Skeletal muscle satellite cell (primary cell): Measurements from ENCODE around the gene ELAPOR2.
A peak's percentile ranks its signal among the peaks of the same experiment; 100 is the strongest.
"Not testable (repeated sequence)": the region's sequence is repeated elsewhere in the genome, so short reads cannot be mapped to it uniquely, and the experiment has no call there.

Source experiments
- H3K27me3 ChIP-seq: 2 replicates; pipeline ENCODE4 v1.7.0; 2013; ENCODE audit warnings: low read length; ENCODE audit not compliant: control insufficient read depth, insufficient read depth
- H3K36me3 ChIP-seq: 2 replicates; pipeline ENCODE4 v1.7.0; 2013; ENCODE audit warnings: mild to moderate bottlenecking, control low read depth, low read length; ENCODE audit not compliant: insufficient read depth
- H3K4me1 ChIP-seq: 2 replicates; pipeline ENCODE4 v1.7.0; 2013; ENCODE audit warnings: low read length; ENCODE audit not compliant: control insufficient read depth, insufficient read depth
- H3K4me2 ChIP-seq: 2 replicates; pipeline ENCODE4 v1.7.0; 2013; ENCODE audit warnings: mild to moderate bottlenecking, low read length
- H3K4me3 ChIP-seq: 2 replicates; pipeline ENCODE4 v1.7.0; 2013; ENCODE audit warnings: low read length
- H3K9ac ChIP-seq: 2 replicates; pipeline ENCODE4 v1.7.0; 2013; ENCODE audit warnings: mild to moderate bottlenecking, low read depth, low read length, moderate library complexity
- H3K9me3 ChIP-seq: replicated peaks from 2 replicates; pipeline ENCODE4 v1.7.0; 2013; ENCODE audit warnings: mild to moderate bottlenecking, control low read depth, low read length

ELAPOR2 gene

GRCh38 chr7:87041586-87041985 is 17.9 kb downstream of the ELAPOR2 start:
- H3K9me3 ChIP-seq, H3K27me3 ChIP-seq, H3K4me1 ChIP-seq, H3K4me3 ChIP-seq, H3K36me3 ChIP-seq, H3K4me2 ChIP-seq, H3K9ac ChIP-seq: not testable (repeated sequence)

- not testable (repeated sequence) for H3K27me3 ChIP-seq, H3K4me1 ChIP-seq, H3K9me3 ChIP-seq, H3K36me3 ChIP-seq, H3K4me3 ChIP-seq, H3K4me2 ChIP-seq
- peak overlapping the region; percentile 30 for H3K9ac ChIP-seq
Observed at GRCh38 chr7:87039691-87040299, 19.7 kb downstream of the ELAPOR2 start.

- Histone ChIP-seq H3K4me2 (no peak overlapping the region), H3K9ac (peak overlapping the region; percentile 30), H3K4me3 (no peak overlapping the region), H3K27me3 (no peaks in the 10 kb centered on the region), H3K36me3 (no peaks in the 10 kb centered on the region), H3K9me3 (no peaks in the 10 kb centered on the region), H3K4me1 (no peaks in the 10 kb centered on the region)
Observed at GRCh38 chr7:87038993-87039690, 20.3 kb downstream of the ELAPOR2 start.

GRCh38 chr7:87036985-87037384 is 22.5 kb downstream of the ELAPOR2 start:
- no peaks in the 10 kb centered on the region for H3K36me3 ChIP-seq
- H3K4me3 ChIP-seq = no peak overlapping the region
- no peaks in the 10 kb centered on the region for H3K4me1 ChIP-seq
- no peak overlapping the region for H3K4me2 ChIP-seq
- H3K27me3 ChIP-seq = no peaks in the 10 kb centered on the region
- H3K9ac ChIP-seq = no peak overlapping the region
- no peaks in the 10 kb centered on the region for H3K9me3 ChIP-seq

- Histone ChIP-seq H3K9ac (no peak overlapping the region), H3K27me3 (no peaks in the 10 kb centered on the region), H3K4me3 (no peak overlapping the region), H3K4me1 (no peaks in the 10 kb centered on the region), H3K36me3 (no peaks in the 10 kb centered on the region), H3K9me3 (no peaks in the 10 kb centered on the region), H3K4me2 (no peak overlapping the region)
Observed at GRCh38 chr7:87032604-87033339, 26.7 kb downstream of the ELAPOR2 start.

- Histone ChIP-seq H3K9ac (no peak overlapping the region), H3K4me3 (no peak overlapping the region), H3K36me3 (no peaks in the 10 kb centered on the region), H3K4me2 (no peak overlapping the region), H3K4me1 (no peaks in the 10 kb centered on the region), H3K27me3 (no peaks in the 10 kb centered on the region), H3K9me3 (no peaks in the 10 kb centered on the region)
Observed at GRCh38 chr7:87029078-87029477, 30.4 kb downstream of the ELAPOR2 start.

GRCh38 chr7:87028636-87029035 is 30.8 kb downstream of the ELAPOR2 start:
- Histone ChIP-seq H3K9ac (no peak overlapping the region), H3K4me2 (no peak overlapping the region), H3K4me1 (no peaks in the 10 kb centered on the region), H3K9me3 (no peaks in the 10 kb centered on the region), H3K36me3 (no peaks in the 10 kb centered on the region), H3K27me3 (no peaks in the 10 kb centered on the region), H3K4me3 (no peak overlapping the region)

- Histone ChIP-seq H3K9ac (no peak overlapping the region), H3K4me1 (no peaks in the 10 kb centered on the region), H3K9me3 (no peaks in the 10 kb centered on the region), H3K27me3 (no peaks in the 10 kb centered on the region), H3K4me3 (no peak overlapping the region), H3K36me3 (no peaks in the 10 kb centered on the region), H3K4me2 (no peak overlapping the region)
Observed at GRCh38 chr7:87027900-87028299, 31.6 kb downstream of the ELAPOR2 start.

GRCh38 chr7:87021285-87021684 is 38.2 kb downstream of the ELAPOR2 start:
- H3K27me3 ChIP-seq = no peaks in the 10 kb centered on the region
- no peak overlapping the region for H3K9ac ChIP-seq

GRCh38 chr7:87016606-87017005 is 42.8 kb downstream of the ELAPOR2 start:
- H3K4me2 ChIP-seq = no peak overlapping the region

More at GRCh38 chr7:87021285-87021684, 38.2 kb downstream of the ELAPOR2 start:
- no peaks in the 10 kb centered on the region for H3K36me3 ChIP-seq
- no peak overlapping the region for H3K4me3 ChIP-seq
- no peaks in the 10 kb centered on the region for H3K9me3 ChIP-seq
- H3K4me1 ChIP-seq = no peaks in the 10 kb centered on the region
- no peak overlapping the region for H3K4me2 ChIP-seq

GRCh38 chr7:87013840-87014190 is 45.6 kb downstream of the ELAPOR2 start:
- Histone ChIP-seq H3K4me3 (no peak overlapping the region), H3K27me3 (no peaks in the 10 kb centered on the region), H3K4me2 (no peak overlapping the region), H3K9ac (no peak overlapping the region), H3K36me3 (no peaks in the 10 kb centered on the region), H3K4me1 (no peaks in the 10 kb centered on the region), H3K9me3 (no peaks in the 10 kb centered on the region)

More at GRCh38 chr7:87016606-87017005, 42.8 kb downstream of the ELAPOR2 start:
- Histone ChIP-seq H3K4me1 (no peaks in the 10 kb centered on the region), H3K4me3 (no peak overlapping the region), H3K9ac (no peak overlapping the region), H3K27me3 (no peaks in the 10 kb centered on the region), H3K9me3 (no peaks in the 10 kb centered on the region), H3K36me3 (no peaks in the 10 kb centered on the region)
